ENCODE measurements around the gene RFPL4AL1.

DNA sequence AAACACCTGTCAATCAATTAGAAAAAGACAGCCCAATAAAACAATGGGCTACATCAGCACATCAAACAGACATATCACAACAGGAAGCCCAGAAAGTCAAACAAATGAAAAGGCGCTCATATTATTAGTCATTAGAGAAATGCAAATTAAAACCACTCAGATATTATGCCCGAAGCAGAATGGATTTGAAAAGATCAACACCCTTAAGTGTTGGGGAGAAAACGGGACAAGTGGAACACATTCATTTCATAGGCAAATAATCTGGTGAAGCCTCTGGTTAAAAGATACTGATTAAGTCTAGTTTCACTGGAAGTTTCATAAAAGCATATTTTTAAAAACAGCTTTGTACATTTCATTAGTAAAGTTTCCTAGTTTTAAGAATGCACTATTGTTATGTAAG is 48.1 kb upstream of the RFPL4AL1 start:
- TF ChIP-seq POLR2AphosphoS5 (IDR thresholded peaks at IDR 0.05; ENCODE audit: borderline replicate concordance, low read depth, low read length), result no peak
- no peak for TF ChIP-seq EZH2 (IDR thresholded peaks at IDR 0.05)
